H1 (cell line): ENCODE measurements around the gene MYL9. TPM values are rescaled to one million over a fixed set of nuclear protein-coding genes. Genes with fewer than 3 reads are reported as not detected.

Source experiments
- CTCF ChIA-PET: fragments of 300-600 bp; sonication (Branson Sonifier 250); formaldehyde crosslinking; loops from one replicate; lab custom pipeline; 2021; ENCODE audit not compliant: partially characterized antibody; lab: Charles Lee
- POLR2A ChIA-PET: fragments of 300-600 bp; sonication (Branson Sonifier 250); formaldehyde crosslinking; loops from one replicate; lab custom pipeline; 2021; ENCODE audit warnings: inconsistent platforms; ENCODE audit not compliant: partially characterized antibody; lab: Charles Lee
- DNase-seq, 2 experiments: peaks; one replicate each; pipeline versions ENCODE4 v3.0.0 to v3.0.0-alpha.2; 2010 to 2022; ENCODE audit warnings: low spot score in 2 of 2, low read depth in 1 of 2, mixed read lengths in 1 of 2
- FAIRE-seq: peaks from 2 replicates; lab custom pipeline; 2011; peaks lifted over from hg19 to GRCh38; lab: Jason Lieb, UNC
- H2AFZ ChIP-seq: 2 replicates; pipeline ENCODE4 v1.8.1; 2012; ENCODE audit warnings: low read length, inconsistent platforms
- H2AK5ac ChIP-seq: 2 replicates; pipeline ENCODE4 v1.6.1; 2013; ENCODE audit warnings: low read depth, low read length
- H2BK120ac ChIP-seq: replicated peaks from 2 replicates; pipeline ENCODE3; 2013; ENCODE audit warnings: low read depth, low read length, inconsistent platforms
- H2BK12ac ChIP-seq: 2 replicates; pipeline ENCODE4 v1.6.1; 2013; ENCODE audit warnings: low read depth, low read length
- H2BK15ac ChIP-seq: 2 replicates; pipeline ENCODE4 v1.6.1; 2013; ENCODE audit warnings: low read length
- H2BK20ac ChIP-seq: 2 replicates; pipeline ENCODE4 v1.6.1; 2013; ENCODE audit warnings: low read length
- H2BK5ac ChIP-seq: 2 replicates; pipeline ENCODE4 v1.6.1; 2013; ENCODE audit warnings: low read depth, low read length
- H3K14ac ChIP-seq: 2 replicates; pipeline ENCODE4 v1.6.1; 2013; ENCODE audit warnings: inconsistent platforms; ENCODE audit not compliant: insufficient read length
- H3K18ac ChIP-seq: 2 replicates; pipeline ENCODE4 v1.6.1; 2013; ENCODE audit warnings: low read length; ENCODE audit errors: extremely low read depth
- H3K23ac ChIP-seq: 2 replicates; pipeline ENCODE4 v1.6.1; 2013; ENCODE audit warnings: inconsistent platforms; ENCODE audit not compliant: insufficient read length
- H3K23me2 ChIP-seq: 2 replicates; pipeline ENCODE4 v1.6.1; 2013; ENCODE audit warnings: low read depth, low read length
- H3K27ac ChIP-seq: 2 replicates; pipeline ENCODE4 v1.6.1; 2011; ENCODE audit warnings: low read depth, low read length, inconsistent platforms
- H3K27me3 ChIP-seq, 4 experiments: replicated peaks in 1 of 4; 1 replicate in 1 of 4; 2 replicates in 3 of 4; pipeline versions ENCODE4 v1.6.1 to v1.8.1; 2011 to 2013; ENCODE audit warnings: low read length in 3 of 4, mild to moderate bottlenecking in 3 of 4, inconsistent platforms in 2 of 4, mixed read lengths in 2 of 4, moderate library complexity in 1 of 4; ENCODE audit not compliant: control insufficient read depth in 3 of 4, insufficient read depth in 3 of 4; ENCODE audit errors: extremely low read depth in 1 of 4
- H3K36me3 ChIP-seq, 4 experiments: 2 replicates each; pipeline versions ENCODE4 v1.6.1 to v1.8.1; 2011 to 2013; ENCODE audit warnings: mild to moderate bottlenecking in 4 of 4, low read length in 3 of 4, moderate library complexity in 2 of 4, control low read depth in 1 of 4, inconsistent platforms in 1 of 4; ENCODE audit not compliant: insufficient read depth in 4 of 4, control insufficient read depth in 2 of 4
- H3K4ac ChIP-seq: replicated peaks from 2 replicates; pipeline ENCODE3; 2013; ENCODE audit warnings: low read length, low read depth, mixed read lengths, inconsistent platforms; ENCODE audit not compliant: insufficient read length
- H3K4me1 ChIP-seq, 4 experiments: replicated peaks in 1 of 4; 1 replicate in 1 of 4; 2 replicates in 3 of 4; pipeline versions ENCODE4 v1.6.1 to v1.8.1; 2011 to 2013; ENCODE audit warnings: low read length in 3 of 4, inconsistent platforms in 2 of 4, mixed read lengths in 1 of 4; ENCODE audit not compliant: insufficient read depth in 4 of 4, control insufficient read depth in 3 of 4
- H3K4me2 ChIP-seq, 2 experiments: 2 replicates each; pipeline versions ENCODE4 v1.6.1 to v1.8.1; 2011 to 2013; ENCODE audit warnings: low read depth in 2 of 2, low read length in 2 of 2, control low read depth in 1 of 2, inconsistent platforms in 1 of 2, mild to moderate bottlenecking in 1 of 2; ENCODE audit not compliant: insufficient read depth in 1 of 2
- H3K4me3 ChIP-seq, 4 experiments: fragments of 200-600, 300-600 bp in 1 of 4; sonication (generic), shearing (Covaris generic), sonication (Bioruptor Twin) in 1 of 4; 2 replicates each; pipeline versions ENCODE4 v1.5.1 to v1.8.1; 2011 to 2016; ENCODE audit warnings: low read length in 4 of 4, low read depth in 3 of 4, control low read depth in 2 of 4, inconsistent platforms in 2 of 4, mild to moderate bottlenecking in 2 of 4, mixed read lengths in 1 of 4, moderate library complexity in 1 of 4; ENCODE audit not compliant: insufficient read depth in 2 of 4; ENCODE audit errors: extremely low read depth in 1 of 4
- H3K56ac ChIP-seq: replicated peaks from 2 replicates; pipeline ENCODE3; 2013; ENCODE audit warnings: low read depth, mild to moderate bottlenecking, mixed read lengths, low read length, inconsistent platforms; ENCODE audit not compliant: insufficient read length
- H3K79me1 ChIP-seq: 2 replicates; pipeline ENCODE4 v1.6.1; 2013; ENCODE audit warnings: low read depth, low read length, control low read depth
- H3K79me2 ChIP-seq, 2 experiments: 2 replicates each; pipeline versions ENCODE4 v1.6.1 to v1.8.1; 2012 to 2013; ENCODE audit warnings: low read length in 2 of 2, mild to moderate bottlenecking in 2 of 2, inconsistent platforms in 1 of 2; ENCODE audit not compliant: insufficient read depth in 2 of 2, control insufficient read depth in 1 of 2
- H3K9ac ChIP-seq, 4 experiments: replicated peaks in 1 of 4; 1 replicate in 1 of 4; 2 replicates in 3 of 4; pipeline versions ENCODE4 v1.6.1 to v1.8.1; 2011 to 2013; ENCODE audit warnings: low read depth in 3 of 4, low read length in 3 of 4, control low read depth in 2 of 4, mild to moderate bottlenecking in 2 of 4, moderate library complexity in 2 of 4, inconsistent platforms in 1 of 4; ENCODE audit errors: extremely low read depth in 1 of 4
- H3K9me3 ChIP-seq, 2 experiments: 2 replicates each; pipeline versions ENCODE4 v1.6.1 to v1.8.1; 2012 to 2013; ENCODE audit warnings: mild to moderate bottlenecking in 2 of 2, moderate library complexity in 2 of 2, control low read depth in 1 of 2, inconsistent platforms in 1 of 2, low read depth in 1 of 2, low read length in 1 of 2, mixed read lengths in 1 of 2; ENCODE audit not compliant: insufficient read depth in 2 of 2
- H4K20me1 ChIP-seq, 2 experiments: replicated peaks in 1 of 2; 2 replicates each; pipeline versions ENCODE3 to v1.8.1; 2011 to 2013; ENCODE audit warnings: inconsistent platforms in 2 of 2, low read length in 2 of 2, mild to moderate bottlenecking in 1 of 2; ENCODE audit not compliant: insufficient read depth in 2 of 2, control insufficient read depth in 1 of 2
- H4K5ac ChIP-seq: 2 replicates; pipeline ENCODE4 v1.6.1; 2013; ENCODE audit warnings: low read length, low read depth, mixed read lengths, inconsistent platforms; ENCODE audit not compliant: insufficient read length
- H4K8ac ChIP-seq: 2 replicates; pipeline ENCODE4 v1.8.0; 2013; ENCODE audit warnings: mild to moderate bottlenecking, moderate library complexity, low read length, inconsistent platforms; ENCODE audit not compliant: insufficient read depth; ENCODE audit errors: extremely low read depth
- H4K91ac ChIP-seq: replicated peaks from 2 replicates; pipeline ENCODE3; 2013; ENCODE audit warnings: low read length, mixed read lengths, inconsistent platforms; ENCODE audit not compliant: insufficient read length
- NANOG ChIP-seq: IDR thresholded peaks from 2 replicates; pipeline ENCODE4 v1.6.1; 2011; ENCODE audit warnings: low read length, low read depth, mild to moderate bottlenecking, inconsistent platforms; ENCODE audit not compliant: insufficient read depth, poor library complexity, severe bottlenecking
- RAD21 ChIP-seq, 2 experiments: IDR thresholded peaks in 1 of 2; conservative IDR thresholded peaks in 1 of 2; 2 replicates each; pipeline ENCODE4 v1.6.1; 2011; ENCODE audit warnings: low read depth in 2 of 2, low read length in 2 of 2, improper control_type of control experiment in 1 of 2, inconsistent platforms in 1 of 2, mild to moderate bottlenecking in 1 of 2, moderate library complexity in 1 of 2
- whole genome bisulfite sequencing, 2 experiments: shearing (Covaris generic) in 1 of 2; methylation state at CpG; one replicate each; pipeline versions ENCODE4 v1.1.6 to v1.1.7; 2013 to 2015; ENCODE audit warnings: low lambda C conversion rate in 2 of 2, mixed read lengths in 2 of 2, inconsistent platforms in 1 of 2, low coverage in 1 of 2, missing lambda C conversion rate in 1 of 2; ENCODE audit not compliant: insufficient replicate concordance in 2 of 2, insufficient coverage in 1 of 2, insufficient read length in 1 of 2; ENCODE audit errors: extremely low coverage in 1 of 2, missing lambda C conversion rate in 1 of 2; 5-methylcytosine and 5-hydroxymethylcytosine counted together
- polyA plus RNA-seq, 7 experiments: library from polyadenylated mRNA; depleted of rRNA in 3 of 7; stranded (reverse) in 5 of 7; unstranded in 2 of 7; fragments of >200 nt in 5 of 7; fragments of 200-250 nt in 2 of 7; gene quantifications; 1 replicate in 5 of 7; 2 replicates in 1 of 7; 4 replicates in 1 of 7; pipeline versions ENCODE4 v1.2.1 to v1.2.3, GENCODE V29; 2011 to 2013; ENCODE audit warnings: missing spikeins in 2 of 7, mixed read lengths in 2 of 7
- total RNA-seq: library from RNA; stranded (reverse); fragmentation: NEBNext Ultra II Directional; extraction: Animal tissue kit (Norgen Biotek cat#: 25700); gene quantifications from 2 replicates; pipeline ENCODE4 v1.2.1, GENCODE V29; 2021
- TF ChIP-seq, protein P1 (sequence below), 3 experiments: IDR thresholded peaks; 1 replicate in 2 of 3; 2 replicates in 1 of 3; pipeline versions ENCODE4 v1.5.1 to v1.6.1; 2011; ENCODE audit warnings: low read length in 3 of 3, mild to moderate bottlenecking in 3 of 3, inconsistent platforms in 2 of 3, low read depth in 1 of 3, moderate library complexity in 1 of 3; ENCODE audit not compliant: insufficient read depth in 1 of 3; ENCODE audit errors: control extremely low read depth in 1 of 3
- TF ChIP-seq, protein P2 (sequence below): IDR thresholded peaks from 2 replicates; pipeline ENCODE4 v1.6.1; 2012; ENCODE audit warnings: inconsistent platforms

MYL9 gene
- total and polyA plus RNA-seq, 2 of the 8 experiments (the other 6 are each of a cell fraction or from before 2014, with no cell fraction given): 26.8 to 193 TPM

DNA sequence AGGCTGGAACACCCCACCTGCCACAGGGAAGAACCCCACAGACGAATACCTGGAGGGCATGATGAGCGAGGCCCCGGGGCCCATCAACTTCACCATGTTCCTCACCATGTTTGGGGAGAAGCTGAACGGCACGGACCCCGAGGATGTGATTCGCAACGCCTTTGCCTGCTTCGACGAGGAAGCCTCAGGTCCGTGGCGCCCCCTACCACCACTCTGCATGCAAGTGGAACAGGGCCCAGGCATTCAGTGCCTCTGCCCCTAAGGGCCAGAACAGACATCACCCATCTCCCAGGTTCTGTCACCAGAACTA lies 6.6 kb downstream of the MYL9 start:
- DNase-seq: peak in 1 of 2 experiments; percentile 85
- no peaks in the 10 kb centered on the region for H3K27me3 ChIP-seq
- TF ChIP-seq, protein P1, sequence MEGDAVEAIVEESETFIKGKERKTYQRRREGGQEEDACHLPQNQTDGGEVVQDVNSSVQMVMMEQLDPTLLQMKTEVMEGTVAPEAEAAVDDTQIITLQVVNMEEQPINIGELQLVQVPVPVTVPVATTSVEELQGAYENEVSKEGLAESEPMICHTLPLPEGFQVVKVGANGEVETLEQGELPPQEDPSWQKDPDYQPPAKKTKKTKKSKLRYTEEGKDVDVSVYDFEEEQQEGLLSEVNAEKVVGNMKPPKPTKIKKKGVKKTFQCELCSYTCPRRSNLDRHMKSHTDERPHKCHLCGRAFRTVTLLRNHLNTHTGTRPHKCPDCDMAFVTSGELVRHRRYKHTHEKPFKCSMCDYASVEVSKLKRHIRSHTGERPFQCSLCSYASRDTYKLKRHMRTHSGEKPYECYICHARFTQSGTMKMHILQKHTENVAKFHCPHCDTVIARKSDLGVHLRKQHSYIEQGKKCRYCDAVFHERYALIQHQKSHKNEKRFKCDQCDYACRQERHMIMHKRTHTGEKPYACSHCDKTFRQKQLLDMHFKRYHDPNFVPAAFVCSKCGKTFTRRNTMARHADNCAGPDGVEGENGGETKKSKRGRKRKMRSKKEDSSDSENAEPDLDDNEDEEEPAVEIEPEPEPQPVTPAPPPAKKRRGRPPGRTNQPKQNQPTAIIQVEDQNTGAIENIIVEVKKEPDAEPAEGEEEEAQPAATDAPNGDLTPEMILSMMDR (IDR thresholded peaks at IDR 0.05; ENCODE audit: control extremely low read depth in 1 of 3, insufficient read depth in 1 of 3, low read depth in 1 of 3, low read length in 3 of 3): peak; percentile 81 to 87 (median 84)
- no peak for TF ChIP-seq NANOG
- peak; percentile 69 to 75 for TF ChIP-seq RAD21 (IDR thresholded peaks at IDR 0.05 in 1 of 2, conservative IDR thresholded peaks at IDR 0.05 in 1 of 2; ENCODE audit: low read depth in 2 of 2, low read length in 2 of 2)
- TF ChIP-seq, protein P2, sequence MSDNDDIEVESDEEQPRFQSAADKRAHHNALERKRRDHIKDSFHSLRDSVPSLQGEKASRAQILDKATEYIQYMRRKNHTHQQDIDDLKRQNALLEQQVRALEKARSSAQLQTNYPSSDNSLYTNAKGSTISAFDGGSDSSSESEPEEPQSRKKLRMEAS: peak; percentile 37; the same call in 1 of the 2 replicates
- TF ChIP-seq, all 59 proteins: peak for 3
- peaks cover 6 to 12% of the 10 kb centered on the region in 2 experiments for H4K20me1 ChIP-seq
- no peak overlapping the region for H2AFZ ChIP-seq
- peaks cover 0 to 4% (median 1%) of the 10 kb centered on the region in 4 experiments; a peak in 5 of 7 replicates for H3K4me1 ChIP-seq
- no peak overlapping the region; the same call in 1 of the 2 replicates for H4K8ac ChIP-seq
- no peak overlapping the region for H3K23ac ChIP-seq
- H3K4me3 ChIP-seq: no peak overlapping the region
- H3K18ac ChIP-seq: no peak overlapping the region
- 0 out of 2 replicates have a peak overlapping the region, but pooled peaks have one; percentile 75 for H2BK12ac ChIP-seq
- H3K79me2 ChIP-seq: peaks cover 0 to 20% of the 10 kb centered on the region in 2 experiments; a peak in 1 of 4 replicates
- H4K5ac ChIP-seq: no peak overlapping the region
- H3K4ac ChIP-seq: no peak overlapping the region
- no peak overlapping the region for H2BK15ac ChIP-seq
- CTCF ChIA-PET: interaction anchor here (1.0 to 3.4 kb wide), 20 partner anchors 9 to 345 kb away, joined by 3 to 19 read pairs (median 4); partner anchors contain the start of gene RAB5IF
- H3K27ac ChIP-seq: no peak overlapping the region
- H3K56ac ChIP-seq: no peak overlapping the region
- no peaks in the 10 kb centered on the region for H3K23me2 ChIP-seq
- H3K4me2 ChIP-seq: no peak overlapping the region
- POLR2A ChIA-PET: interaction anchor here (0.8 to 3.8 kb wide), 5 partner anchors 13 to 57 kb away, joined by 3 to 13 read pairs (median 4); partner anchors contain the start of genes RAB5IF and TGIF2
- FAIRE-seq: peak; percentile 32
- H4K91ac ChIP-seq: no peak overlapping the region
- peaks cover 0 to 2% (median 0%) of the 10 kb centered on the region in 4 experiments; a peak in 3 of 8 replicates for H3K36me3 ChIP-seq
- H3K79me1 ChIP-seq: peaks cover 4% of the 10 kb centered on the region; the same call in 1 of the 2 replicates
- H3K9ac ChIP-seq: no peak overlapping the region; a peak in 1 of 7 replicates
- H2BK5ac ChIP-seq: no peak overlapping the region
- no peak overlapping the region for H3K14ac ChIP-seq
- H3K9me3 ChIP-seq: no peaks in the 10 kb centered on the region
- 83% methylated on average over 11 of the region's 12 CpGs; no CpG with 5 or more reads in 1 of the 2 experiments for WGBS, 2 experiments
- H2BK120ac ChIP-seq: no peak overlapping the region
- H2BK20ac ChIP-seq: no peak overlapping the region
- H2AK5ac ChIP-seq: no peak overlapping the region
